WTC11 (cell line): Measurements from ENCODE around the gene CACNA1F. TPM values are rescaled to one million over a fixed set of nuclear protein-coding genes. Genes with fewer than 3 reads are reported as not detected.

ENCODE experiments used
- ATAC-seq: fragments of 200-7000 bp; cut with Tn5 transposase; 2 replicates; pipeline ENCODE4 v1.10.0; 2021; ENCODE audit warnings: mild to moderate bottlenecking, moderate library complexity
- CTCF ChIA-PET: fragments of 300-600 bp; sonication (Branson Sonifier 250); formaldehyde crosslinking; loops from one replicate; lab custom pipeline; 2021; ENCODE audit warnings: antibody characterized with exemption; lab: Charles Lee
- POLR2A ChIA-PET: fragments of 350-600 bp; sonication (Branson Sonifier 250); formaldehyde crosslinking; loops from one replicate; lab custom pipeline; 2021; ENCODE audit warnings: antibody characterized with exemption; lab: Charles Lee
- DNase-seq: peaks from one replicate; pipeline ENCODE4 v3.0.0; 2021; ENCODE audit warnings: low spot score
- H3K27ac Mint-ChIP-seq: 2 replicates; pipeline ENCODE4 v1.8.0; 2021; ENCODE audit warnings: mixed read lengths
- H3K27me3 Mint-ChIP-seq: 2 replicates; pipeline ENCODE4 v1.8.0; 2021; ENCODE audit warnings: low read depth, mild to moderate bottlenecking, moderate library complexity, mixed read lengths
- H3K36me3 Mint-ChIP-seq: 2 replicates; pipeline ENCODE4 v1.8.0; 2021; ENCODE audit warnings: mixed read lengths
- H3K4me1 Mint-ChIP-seq: 2 replicates; pipeline ENCODE4 v1.8.0; 2022; ENCODE audit warnings: mixed read lengths
- H3K4me3 Mint-ChIP-seq: 2 replicates; pipeline ENCODE4 v1.8.0; 2021; ENCODE audit warnings: mild to moderate bottlenecking, moderate library complexity, mixed read lengths
- H3K9me3 Mint-ChIP-seq: 2 replicates; pipeline ENCODE4 v1.8.0; 2021; ENCODE audit warnings: mixed read lengths
- CREM ChIP-seq: sonication (generic); formaldehyde crosslinking; IDR thresholded peaks from 2 replicates; pipeline ENCODE4 v1.8.1; 2022; ENCODE audit warnings: mild to moderate bottlenecking, missing genetic modification reagents, moderate library complexity
- ELF4 ChIP-seq: sonication (generic); formaldehyde crosslinking; IDR thresholded peaks from 2 replicates; pipeline ENCODE4 v1.8.1; 2022; ENCODE audit warnings: low read depth, mild to moderate bottlenecking, moderate library complexity, missing genetic modification reagents
- GTF2I ChIP-seq: fragments of 250-450 bp; sonication (Bioruptor Pico); conservative IDR thresholded peaks from 2 replicates; pipeline ENCODE4 v1.4.0; 2021; ENCODE audit warnings: mild to moderate bottlenecking
- MXD4 ChIP-seq: fragments of 250-450 bp; sonication (Bioruptor Pico); IDR thresholded peaks from 2 replicates; pipeline ENCODE4 v1.8.0; 2021; ENCODE audit warnings: mild to moderate bottlenecking, moderate library complexity, borderline replicate concordance
- NFYB ChIP-seq: sonication (generic); formaldehyde crosslinking; conservative IDR thresholded peaks from 2 replicates; pipeline ENCODE4 v1.8.0; 2022; ENCODE audit warnings: low read depth, missing genetic modification reagents
- NR1H2 ChIP-seq: sonication (generic); formaldehyde crosslinking; IDR thresholded peaks from 2 replicates; pipeline ENCODE4 v1.9.0; 2021; ENCODE audit warnings: mild to moderate bottlenecking, moderate library complexity, missing genetic modification reagents
- NR3C1 ChIP-seq: sonication (generic); formaldehyde crosslinking; conservative IDR thresholded peaks from 2 replicates; pipeline ENCODE4 v1.8.1; 2023; ENCODE audit warnings: low read depth, mild to moderate bottlenecking, missing genetic modification reagents
- SMAD3 ChIP-seq: sonication (generic); formaldehyde crosslinking; IDR thresholded peaks from 2 replicates; pipeline ENCODE4 v1.8.0; 2022; ENCODE audit warnings: missing genetic modification reagents, mild to moderate bottlenecking, borderline replicate concordance
- SOX15 ChIP-seq: fragments of 250-450 bp; sonication (Bioruptor Pico); IDR thresholded peaks from 2 replicates; pipeline ENCODE4 v1.9.0; 2021; ENCODE audit warnings: mild to moderate bottlenecking
- TEAD4 ChIP-seq: sonication (generic); formaldehyde crosslinking; IDR thresholded peaks from 2 replicates; pipeline ENCODE4 v1.8.0; 2022; ENCODE audit warnings: mild to moderate bottlenecking, missing genetic modification reagents
- TP53 ChIP-seq: sonication (generic); formaldehyde crosslinking; IDR thresholded peaks from 2 replicates; pipeline ENCODE4 v1.8.1; 2023; ENCODE audit warnings: mild to moderate bottlenecking, missing genetic modification reagents
- ZNF121 ChIP-seq: sonication (generic); formaldehyde crosslinking; IDR thresholded peaks from 2 replicates; pipeline ENCODE4 v1.8.0; 2023; ENCODE audit warnings: missing genetic modification reagents
- ZNF219 ChIP-seq: sonication (generic); formaldehyde crosslinking; IDR thresholded peaks from 2 replicates; pipeline ENCODE4 v1.8.0; 2023; ENCODE audit warnings: missing genetic modification reagents, mild to moderate bottlenecking, borderline replicate concordance
- ZNF423 ChIP-seq: fragments of 250-450 bp; sonication (Bioruptor Pico); IDR thresholded peaks from 2 replicates; pipeline ENCODE4 v2.1.2; 2022; ENCODE audit warnings: mild to moderate bottlenecking, moderate library complexity
- total RNA-seq: library from RNA; stranded (reverse); gene quantifications from 3 replicates; pipeline ENCODE4 v1.2.3, GENCODE V29; 2021
- TF ChIP-seq, protein P1 (sequence below): sonication (generic); formaldehyde crosslinking; IDR thresholded peaks from 2 replicates; pipeline ENCODE4 v1.8.1; 2023; ENCODE audit warnings: mild to moderate bottlenecking, missing genetic modification reagents, moderate library complexity
- TF ChIP-seq, protein P2 (sequence below): sonication (generic); formaldehyde crosslinking; IDR thresholded peaks from 2 replicates; pipeline ENCODE4 v1.8.0; 2022; ENCODE audit warnings: mild to moderate bottlenecking, missing genetic modification reagents
- TF ChIP-seq, protein P3 (sequence below): sonication (generic); formaldehyde crosslinking; IDR thresholded peaks from 2 replicates; pipeline ENCODE4 v1.8.1; 2022; ENCODE audit warnings: missing genetic modification reagents, borderline replicate concordance

The CACNA1F gene
- total RNA-seq, 1 experiment from 2014 or later: 1.6 TPM

DNA sequence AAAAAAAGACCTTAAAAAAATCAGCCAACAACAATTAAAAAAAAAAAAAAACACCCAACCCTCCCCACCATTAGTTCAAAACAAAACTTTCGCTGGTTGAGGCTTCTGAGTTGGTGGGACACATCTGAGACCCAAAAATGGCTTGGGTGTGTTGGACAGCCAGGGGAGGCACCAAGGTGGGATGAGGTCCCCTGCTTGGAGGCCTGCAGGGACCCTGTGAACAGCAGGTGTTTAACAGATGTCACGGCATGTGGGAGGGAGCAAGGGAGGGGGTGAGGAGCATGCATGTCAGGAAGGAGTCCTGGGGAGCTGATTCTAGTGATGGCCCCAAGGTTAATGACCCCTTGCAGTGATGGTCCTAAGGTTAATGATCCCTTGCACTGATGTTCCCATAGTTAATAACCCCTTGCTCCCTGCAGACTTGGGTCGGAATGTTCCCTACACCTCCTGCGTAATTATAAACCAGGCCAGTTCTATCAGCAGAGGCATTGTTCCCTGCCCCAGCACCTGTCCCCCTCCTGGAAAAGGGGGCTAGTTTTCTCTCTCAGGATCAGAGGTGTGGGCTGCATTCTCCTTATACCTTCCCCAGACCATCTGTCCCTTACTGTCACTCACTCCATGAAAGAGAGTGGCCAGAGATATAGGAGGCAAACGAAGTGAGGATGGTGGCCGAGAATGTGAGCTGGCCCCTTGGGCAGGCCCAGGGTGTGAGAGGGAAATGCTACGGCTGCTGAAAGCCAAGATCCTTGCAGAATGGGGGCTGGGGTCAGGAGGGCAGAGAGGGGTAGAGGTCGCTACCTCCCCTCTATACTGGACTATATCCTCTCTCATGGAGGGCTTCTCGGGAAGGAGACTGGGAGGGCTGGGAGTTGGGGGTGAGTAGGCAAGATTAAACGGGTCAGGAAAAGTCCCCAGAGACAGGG, 33.6 kb upstream of the CACNA1F start:
- TF ChIP-seq ZNF219 (CRISPR knock-in tag) (no peak), TEAD4 (CRISPR knock-in tag) (no peak), SMAD3 (CRISPR knock-in tag) (no peak), ZNF423 (CRISPR knock-in tag) (no peak), ZNF121 (no peak), GTF2I (no peak), MXD4 (CRISPR knock-in tag) (no peak), NR3C1 (CRISPR knock-in tag) (no peak)
- Mint-ChIP-seq H3K27ac (no peak overlapping the region), H3K4me3 (peak overlapping the region; percentile 95; the same call in 1 of the 2 replicates), H3K27me3 (peaks cover 2% of the 10 kb centered on the region; the same call in 1 of the 2 replicates), H3K9me3 (no peaks in the 10 kb centered on the region), H3K36me3 (0 out of 2 replicates have a peak, but pooled peaks cover 5% of the 10 kb centered on the region), H3K4me1 (peaks cover 18% of the 10 kb centered on the region)
- POLR2A ChIA-PET: no interaction called here
- ATAC-seq (no peak), DNase-seq (no peak)
- CTCF ChIA-PET: no interaction called here

DNA sequence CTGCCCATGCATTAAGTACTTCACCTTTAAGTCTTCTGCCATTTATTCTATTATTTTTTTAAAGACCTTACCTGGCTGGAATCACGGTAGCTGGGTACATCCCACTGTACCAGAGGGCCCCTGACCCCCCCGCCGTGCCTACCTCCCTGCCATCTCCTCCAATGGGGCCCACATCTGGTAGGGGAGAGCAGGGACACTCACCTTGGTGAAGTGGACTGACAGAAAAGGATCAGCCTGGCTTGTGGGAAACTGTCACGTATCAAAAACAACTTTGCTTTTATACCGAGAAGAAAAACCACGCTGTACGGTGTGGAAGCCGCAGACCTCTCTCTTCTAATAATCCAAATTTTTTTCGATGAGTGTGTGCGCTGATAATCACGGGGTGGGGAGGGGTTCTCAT, 31.3 kb upstream of the CACNA1F start, which contains the start of gene FOXP3:
Gene FOXP3, minus strand, starts transcription at position 251 of the 400 bp plus-strand sequence. CDS start 6,205 bp downstream, outside the sequence.
- H3K27me3 Mint-ChIP-seq: peaks cover 2% of the 10 kb centered on the region; the same call in 1 of the 2 replicates
- ChIA-PET POLR2A (no interaction called here), CTCF (no interaction called here)
- H3K4me3 Mint-ChIP-seq: no peak within 1 kb of the TSS
- no peak for DNase-seq
- ATAC-seq: no peak
- peaks cover 7% of the 10 kb centered on the region for H3K4me1 Mint-ChIP-seq
- no peaks in the 10 kb centered on the region for H3K9me3 Mint-ChIP-seq
- TF ChIP-seq SOX15 (CRISPR knock-in tag): no peak
- TF ChIP-seq, protein P1, sequence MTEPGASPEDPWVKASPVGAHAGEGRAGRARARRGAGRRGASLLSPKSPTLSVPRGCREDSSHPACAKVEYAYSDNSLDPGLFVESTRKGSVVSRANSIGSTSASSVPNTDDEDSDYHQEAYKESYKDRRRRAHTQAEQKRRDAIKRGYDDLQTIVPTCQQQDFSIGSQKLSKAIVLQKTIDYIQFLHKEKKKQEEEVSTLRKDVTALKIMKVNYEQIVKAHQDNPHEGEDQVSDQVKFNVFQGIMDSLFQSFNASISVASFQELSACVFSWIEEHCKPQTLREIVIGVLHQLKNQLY: no peak
- no peak for TF ChIP-seq NR1H2
- TF ChIP-seq NFYB (CRISPR knock-in tag): no peak
- no peak for TF ChIP-seq CREM (CRISPR knock-in tag)
- no peak within 1 kb of the TSS for H3K27ac Mint-ChIP-seq
- H3K36me3 Mint-ChIP-seq: no peaks in the 10 kb centered on the region

DNA sequence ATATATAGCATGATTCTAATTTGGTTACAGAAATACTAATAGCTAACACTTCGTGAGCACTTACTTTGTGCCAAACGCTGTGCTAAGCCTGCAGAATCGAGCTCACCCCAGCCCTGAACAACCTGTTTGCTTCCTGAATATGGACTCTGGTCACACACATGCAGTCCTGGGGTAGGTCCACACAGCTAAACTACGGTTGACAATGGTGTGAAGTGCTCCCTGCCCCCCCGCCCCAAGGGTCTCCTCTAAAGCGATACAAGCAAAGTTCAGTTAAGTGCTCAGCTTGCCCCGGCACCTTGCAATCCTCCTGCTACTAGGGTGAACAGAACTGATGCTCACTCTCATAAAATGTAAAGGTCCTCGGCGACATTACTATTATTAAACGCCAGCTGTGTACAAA, 30.5 kb upstream of the CACNA1F start:
- peaks cover 2% of the 10 kb centered on the region; the same call in 1 of the 2 replicates for H3K27me3 Mint-ChIP-seq

More for the DNA sequence above, 30.5 kb upstream of the CACNA1F start:
- no peak for ATAC-seq
- H3K36me3 Mint-ChIP-seq: no peaks in the 10 kb centered on the region
- TF ChIP-seq, protein P2, sequence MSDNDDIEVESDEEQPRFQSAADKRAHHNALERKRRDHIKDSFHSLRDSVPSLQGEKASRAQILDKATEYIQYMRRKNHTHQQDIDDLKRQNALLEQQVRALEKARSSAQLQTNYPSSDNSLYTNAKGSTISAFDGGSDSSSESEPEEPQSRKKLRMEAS: no peak
- TF ChIP-seq ELF4 (CRISPR knock-in tag): no peak
- TF ChIP-seq, protein P1: no peak
- TF ChIP-seq, protein P3, sequence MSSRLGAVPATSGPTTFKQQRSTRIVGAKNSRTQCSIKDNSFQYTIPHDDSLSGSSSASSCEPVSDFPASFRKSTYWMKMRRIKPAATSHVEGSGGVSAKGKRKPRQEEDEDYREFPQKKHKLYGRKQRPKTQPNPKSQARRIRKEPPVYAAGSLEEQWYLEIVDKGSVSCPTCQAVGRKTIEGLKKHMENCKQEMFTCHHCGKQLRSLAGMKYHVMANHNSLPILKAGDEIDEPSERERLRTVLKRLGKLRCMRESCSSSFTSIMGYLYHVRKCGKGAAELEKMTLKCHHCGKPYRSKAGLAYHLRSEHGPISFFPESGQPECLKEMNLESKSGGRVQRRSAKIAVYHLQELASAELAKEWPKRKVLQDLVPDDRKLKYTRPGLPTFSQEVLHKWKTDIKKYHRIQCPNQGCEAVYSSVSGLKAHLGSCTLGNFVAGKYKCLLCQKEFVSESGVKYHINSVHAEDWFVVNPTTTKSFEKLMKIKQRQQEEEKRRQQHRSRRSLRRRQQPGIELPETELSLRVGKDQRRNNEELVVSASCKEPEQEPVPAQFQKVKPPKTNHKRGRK (CRISPR knock-in tag): no peak
- no peak for TF ChIP-seq TP53
- TF ChIP-seq NFYB (CRISPR knock-in tag): no peak
- TF ChIP-seq, all 79 proteins: peak for 0
- no peaks in the 10 kb centered on the region for H3K9me3 Mint-ChIP-seq
- peaks cover 7% of the 10 kb centered on the region for H3K4me1 Mint-ChIP-seq
- H3K4me3 Mint-ChIP-seq: no peak overlapping the region
- ChIA-PET CTCF (interaction anchor here (0.6 to 1.1 kb wide), 2 partner anchors 71 to 77 kb away, joined by 3 to 6 read pairs; no protein-coding TSS in a partner anchor), POLR2A (no interaction called here)
- no peak for DNase-seq
- H3K27ac Mint-ChIP-seq: no peak overlapping the region
